ENCODE measurements around the gene CAMK1.

DNA sequence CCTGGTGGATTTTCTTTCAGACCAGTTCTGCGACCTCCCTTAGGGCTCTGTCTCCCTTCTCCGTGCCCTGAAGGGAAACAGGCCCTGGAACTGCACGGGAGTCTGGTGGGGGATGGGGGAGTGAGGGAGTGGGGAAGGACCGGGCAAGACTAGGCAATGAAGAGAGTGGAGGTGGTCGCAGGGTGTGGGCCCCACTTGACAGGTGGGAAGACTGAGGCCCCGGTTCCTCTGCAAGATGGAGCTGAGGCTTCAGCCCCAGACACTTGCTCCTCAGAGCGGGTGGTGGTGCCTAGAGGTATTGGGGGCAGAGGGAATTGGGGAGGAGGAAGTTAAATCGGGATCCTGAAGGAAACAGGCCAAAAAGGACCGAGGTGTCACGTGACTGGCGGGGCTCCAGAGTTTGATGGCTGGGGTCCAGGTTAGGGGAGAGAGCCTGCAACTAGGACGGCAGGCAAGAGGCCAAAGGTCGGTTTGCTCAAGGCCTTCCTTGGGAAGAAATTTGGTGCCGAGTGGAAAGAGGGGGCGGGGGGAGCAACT lies 597 bp upstream of the CAMK1 start:
- TF ChIP-seq, protein P1, sequence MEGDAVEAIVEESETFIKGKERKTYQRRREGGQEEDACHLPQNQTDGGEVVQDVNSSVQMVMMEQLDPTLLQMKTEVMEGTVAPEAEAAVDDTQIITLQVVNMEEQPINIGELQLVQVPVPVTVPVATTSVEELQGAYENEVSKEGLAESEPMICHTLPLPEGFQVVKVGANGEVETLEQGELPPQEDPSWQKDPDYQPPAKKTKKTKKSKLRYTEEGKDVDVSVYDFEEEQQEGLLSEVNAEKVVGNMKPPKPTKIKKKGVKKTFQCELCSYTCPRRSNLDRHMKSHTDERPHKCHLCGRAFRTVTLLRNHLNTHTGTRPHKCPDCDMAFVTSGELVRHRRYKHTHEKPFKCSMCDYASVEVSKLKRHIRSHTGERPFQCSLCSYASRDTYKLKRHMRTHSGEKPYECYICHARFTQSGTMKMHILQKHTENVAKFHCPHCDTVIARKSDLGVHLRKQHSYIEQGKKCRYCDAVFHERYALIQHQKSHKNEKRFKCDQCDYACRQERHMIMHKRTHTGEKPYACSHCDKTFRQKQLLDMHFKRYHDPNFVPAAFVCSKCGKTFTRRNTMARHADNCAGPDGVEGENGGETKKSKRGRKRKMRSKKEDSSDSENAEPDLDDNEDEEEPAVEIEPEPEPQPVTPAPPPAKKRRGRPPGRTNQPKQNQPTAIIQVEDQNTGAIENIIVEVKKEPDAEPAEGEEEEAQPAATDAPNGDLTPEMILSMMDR (IDR thresholded peaks at IDR 0.05 in 8 of 11, conservative IDR thresholded peaks at IDR 0.05 in 3 of 11) = no peak
- TF ChIP-seq POLR2A (IDR thresholded peaks at IDR 0.05) (no peak), POLR2AphosphoS5 (IDR thresholded peaks at IDR 0.05) (peak in 1 of 3 donors; percentile 39)
